DMS153 (cell line): ENCODE results near the gene SPHKAP.
A peak's percentile ranks its signal among the peaks of the same experiment; 100 is the strongest.
"Not testable (repeated sequence)": the region's sequence is repeated elsewhere in the genome, so short reads cannot be mapped to it uniquely, and the experiment has no call there.

Source experiments
- DNase-seq: peaks from one replicate; lab custom pipeline; 2025; lab: John Stamatoyannopoulos, UW

SPHKAP gene

DNA sequence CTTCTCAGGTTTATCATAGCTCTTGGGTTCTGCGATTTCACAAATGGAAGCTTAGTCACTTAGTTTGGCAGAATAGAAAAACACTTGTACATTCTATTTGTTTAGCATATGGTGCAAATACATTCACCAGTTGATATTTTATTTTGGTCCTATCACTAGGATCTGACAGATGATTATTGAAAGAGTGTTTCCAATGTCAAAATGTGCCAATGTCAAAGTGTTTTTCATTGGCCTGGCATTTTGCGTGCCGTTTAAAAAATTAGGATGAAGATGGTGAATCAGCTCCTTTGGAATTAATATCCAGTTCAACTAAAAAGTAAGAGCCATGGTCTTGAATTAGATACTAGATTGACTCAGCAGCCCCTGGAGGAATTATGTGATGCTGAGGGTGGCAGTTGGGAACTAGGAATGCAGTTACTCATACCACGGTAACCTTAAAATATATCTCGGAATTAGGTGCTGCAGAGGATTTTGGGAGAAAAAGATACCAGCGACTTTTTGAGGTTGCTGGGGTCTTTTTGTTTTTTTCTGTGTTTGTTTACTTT lies 87.0 kb downstream of the SPHKAP start:
- no peak for DNase-seq

DNA sequence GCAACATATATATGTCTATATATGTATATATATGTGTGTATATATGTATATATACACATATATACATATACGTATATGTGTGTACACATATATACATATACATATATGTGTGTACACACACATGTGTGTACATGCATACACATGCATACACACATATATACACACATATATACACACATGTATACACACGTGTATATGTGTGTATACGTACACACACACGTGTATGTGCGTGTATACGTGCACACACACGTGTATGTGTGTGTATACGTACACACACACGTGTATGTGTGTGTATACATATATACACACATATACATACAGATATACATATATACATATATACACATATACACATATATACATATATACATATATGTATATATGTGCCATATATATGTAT lies 89.4 kb downstream of the SPHKAP start:
- DNase-seq = no peak

- DNase-seq = no peak
Measured at GRCh38 chr2:228086561-228086960, 94.9 kb downstream of the SPHKAP start.

- DNase-seq = no peak
Measured at GRCh38 chr2:228084717-228085116, 96.8 kb downstream of the SPHKAP start.

DNA sequence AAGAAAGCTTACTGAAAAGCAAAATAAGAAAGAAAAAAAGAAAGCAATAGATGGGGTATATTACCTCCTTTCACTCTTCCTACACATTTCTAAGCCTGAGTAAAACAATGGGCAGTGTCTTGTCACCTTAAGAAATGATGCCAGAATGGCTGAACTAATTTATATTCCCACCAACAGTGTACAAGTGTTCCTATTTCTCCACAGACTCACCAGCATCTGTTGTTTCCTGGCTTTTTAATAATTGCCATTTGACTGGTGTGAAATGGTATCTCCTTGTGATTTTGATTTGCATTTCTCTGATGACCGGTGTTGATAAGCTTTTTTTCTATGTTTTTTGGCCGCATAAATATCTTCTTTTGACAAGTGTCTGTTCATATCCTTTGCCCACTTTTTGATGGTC lies 98.4 kb downstream of the SPHKAP start:
- DNase-seq = no peak

DNA sequence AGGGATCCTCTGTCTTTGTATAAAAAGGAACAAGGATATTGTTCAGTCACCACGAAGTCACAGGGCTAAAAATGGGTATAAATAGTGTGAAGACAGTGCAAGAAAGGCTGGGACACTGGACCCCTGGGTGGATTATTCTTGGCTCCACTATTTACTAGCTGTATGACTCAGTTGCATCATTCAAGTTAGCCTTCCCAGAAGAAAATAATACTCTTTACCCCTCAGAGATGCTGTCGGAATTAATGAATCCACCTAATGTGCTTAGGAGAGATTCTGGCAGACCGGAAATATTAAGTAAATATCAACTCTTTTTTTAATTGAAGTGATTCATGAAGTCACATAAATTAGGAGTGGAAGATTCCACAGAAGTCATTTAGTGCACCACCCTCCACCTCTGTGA lies 98.9 kb downstream of the SPHKAP start:
- DNase-seq = no peak

- no peak for DNase-seq
Measured at GRCh38 chr2:228079194-228079593, 102.3 kb downstream of the SPHKAP start.

DNA sequence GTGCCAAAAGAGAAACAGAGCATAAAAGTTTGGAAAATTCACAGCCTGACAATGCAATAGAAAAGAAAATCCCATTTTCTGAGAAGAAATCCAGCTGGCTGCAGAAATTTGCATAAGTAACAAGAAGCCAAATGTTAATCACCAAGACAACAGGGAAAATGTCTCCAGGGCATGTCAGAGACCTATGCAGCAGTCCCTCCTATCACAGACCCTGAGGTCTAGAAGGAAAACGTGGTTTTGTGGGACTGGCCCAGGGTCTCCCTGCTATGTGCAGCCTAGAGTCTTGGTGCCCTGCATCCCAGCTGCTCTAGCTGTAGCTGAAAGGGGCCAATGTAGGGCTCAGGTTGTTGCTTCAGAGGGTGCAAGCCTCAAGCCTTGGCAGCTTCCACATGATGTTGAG lies 104.8 kb downstream of the SPHKAP start:
- not testable (repeated sequence) for DNase-seq

DNA sequence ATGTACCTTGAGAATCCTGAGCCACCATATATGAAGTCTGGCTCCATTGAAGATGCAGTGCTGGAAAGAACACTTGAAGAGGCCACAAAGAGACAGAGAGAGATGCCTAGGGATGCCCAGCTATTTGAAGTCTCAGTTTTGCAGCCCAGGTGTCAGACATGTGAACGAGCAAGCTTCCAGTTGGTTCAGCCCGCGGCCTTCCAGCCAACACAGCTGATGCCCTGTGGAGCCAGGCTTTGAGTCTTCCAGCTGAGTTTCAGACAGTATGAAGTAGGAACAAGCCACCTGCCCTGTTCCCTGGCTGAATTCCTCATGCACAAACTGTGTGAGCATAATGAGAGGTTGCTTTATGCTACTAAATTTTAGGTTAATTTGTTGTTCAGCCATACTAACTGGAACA lies 108.8 kb downstream of the SPHKAP start:
- DNase-seq = no peak

GRCh38 chr2:228067309-228067708 lies 114.2 kb downstream of the SPHKAP start:
- no peak for DNase-seq

DNA sequence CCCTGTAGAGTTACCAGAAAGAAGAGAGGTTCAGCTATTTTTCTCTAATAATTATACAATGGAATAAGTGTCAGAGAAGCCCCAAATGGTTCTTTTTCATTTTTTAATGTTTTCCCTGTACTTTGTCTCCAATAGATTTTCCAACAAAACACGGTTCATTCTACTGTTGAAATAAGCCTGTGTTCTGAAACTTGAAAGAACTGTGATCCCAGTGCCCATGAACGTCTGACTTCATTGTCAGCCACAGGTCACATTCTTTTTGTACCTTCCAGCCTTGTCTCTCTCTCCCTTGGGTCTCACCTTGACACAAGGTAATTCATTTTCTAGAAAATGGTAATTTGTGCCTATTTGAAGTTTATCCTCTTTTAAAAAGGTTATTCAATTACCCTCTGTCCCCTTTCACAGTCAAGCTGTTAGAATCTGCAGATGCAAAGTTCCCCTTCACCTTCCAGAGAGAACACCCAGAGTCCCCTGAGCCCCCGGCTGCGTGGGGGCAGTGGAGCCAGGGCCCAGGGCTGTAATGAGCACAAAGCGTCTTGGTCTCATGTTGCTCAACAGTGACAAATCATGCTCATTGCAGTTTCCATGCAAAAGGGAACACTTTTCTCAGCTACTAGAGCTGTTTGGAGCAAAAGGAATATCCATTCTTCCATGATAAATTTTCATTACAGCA lies 115.2 kb downstream of the SPHKAP start:
- DNase-seq = no peak

DNA sequence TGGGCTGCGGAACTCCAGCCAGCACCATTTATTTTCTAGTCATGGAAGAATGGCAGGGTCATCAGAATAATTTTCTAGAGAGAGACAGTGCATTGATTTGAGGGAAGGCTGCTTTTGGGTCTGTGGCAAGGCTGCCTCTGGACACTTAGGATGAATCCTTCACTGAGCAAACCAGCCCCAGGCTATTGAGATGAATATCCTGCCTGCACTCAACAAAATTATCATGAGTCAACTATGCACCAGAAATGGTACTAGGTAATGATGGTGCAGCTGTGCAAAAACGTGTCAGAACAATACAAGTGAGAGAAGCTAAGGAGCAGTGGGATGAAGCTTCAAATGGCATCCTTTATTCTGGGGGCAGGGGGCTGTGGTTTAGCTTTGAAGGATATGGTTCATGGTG lies 115.8 kb downstream of the SPHKAP start:
- DNase-seq = no peak

DNA sequence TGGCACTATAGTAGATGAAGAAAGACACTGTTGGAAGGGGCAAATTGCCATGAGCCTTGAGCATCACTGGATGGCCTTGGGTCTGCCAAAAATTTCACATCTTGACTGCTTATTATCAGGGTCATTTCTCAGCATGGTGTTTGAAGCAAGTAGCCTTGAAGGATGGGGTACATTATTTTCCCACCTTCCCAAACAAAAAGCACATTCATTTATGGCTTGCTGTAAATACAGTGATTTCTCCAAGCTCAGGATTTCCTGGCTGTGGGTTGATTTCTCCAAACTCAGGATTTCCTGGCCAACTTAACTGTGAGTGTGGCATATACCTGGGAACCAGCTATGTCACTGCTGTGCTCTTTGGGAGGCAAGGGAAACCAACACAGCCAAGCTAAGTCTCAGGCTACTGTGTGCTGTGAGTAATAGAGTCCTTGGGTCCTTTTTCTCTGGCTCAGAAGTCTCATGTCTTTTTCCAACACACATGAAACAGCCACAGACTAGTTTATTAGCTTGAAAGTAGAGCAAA lies 116.6 kb downstream of the SPHKAP start:
- no peak for DNase-seq

GRCh38 chr2:228064024-228064423 lies 117.5 kb downstream of the SPHKAP start:
- no peak for DNase-seq

- DNase-seq = no peak
Measured at GRCh38 chr2:228063558-228063957, 117.9 kb downstream of the SPHKAP start.

GRCh38 chr2:228059735-228060134 lies 121.8 kb downstream of the SPHKAP start:
- DNase-seq = no peak

DNA sequence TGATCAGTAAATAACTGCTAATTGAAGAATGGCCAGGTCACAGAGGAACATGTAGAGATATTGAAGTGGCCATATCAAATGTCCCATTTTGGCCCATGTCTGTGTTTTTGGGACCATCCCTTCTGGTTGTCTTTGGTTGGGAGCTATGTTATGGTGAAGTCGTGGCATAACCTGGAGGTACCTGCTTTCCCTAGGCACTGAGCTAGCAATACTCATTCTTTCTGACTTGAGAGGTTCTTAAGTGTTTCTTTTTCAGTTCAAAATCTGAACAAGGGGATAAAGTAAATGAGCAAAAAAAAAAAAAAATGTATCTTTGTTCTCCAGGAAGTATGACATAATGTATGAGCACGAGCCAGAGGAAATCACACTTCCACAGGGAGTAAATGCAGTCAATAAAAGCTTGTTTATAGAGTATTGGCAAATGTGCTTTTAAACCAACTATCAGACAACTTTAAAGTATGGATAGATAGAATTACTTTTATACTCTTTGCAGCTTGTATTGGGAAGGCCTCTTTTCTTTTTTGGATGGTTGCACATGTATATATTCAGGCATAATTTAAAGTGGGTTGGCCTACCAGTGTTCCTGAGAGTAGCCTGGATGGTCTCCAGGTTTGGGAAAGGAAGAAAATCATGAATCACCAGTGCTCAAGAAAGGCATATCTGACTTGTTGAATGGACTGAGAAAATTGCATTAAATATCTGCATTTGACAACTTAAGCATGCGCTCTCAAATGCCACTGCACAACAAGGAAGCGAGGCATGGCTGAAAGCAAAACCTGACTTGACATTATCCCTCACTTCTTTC lies 125.0 kb downstream of the SPHKAP start:
- DNase-seq = no peak

- peak; percentile 15 for DNase-seq
Measured at GRCh38 chr2:228048838-228049490, 132.5 kb downstream of the SPHKAP start.

- no peak for DNase-seq
Measured at GRCh38 chr2:228040995-228041394, 140.5 kb downstream of the SPHKAP start.

DNA sequence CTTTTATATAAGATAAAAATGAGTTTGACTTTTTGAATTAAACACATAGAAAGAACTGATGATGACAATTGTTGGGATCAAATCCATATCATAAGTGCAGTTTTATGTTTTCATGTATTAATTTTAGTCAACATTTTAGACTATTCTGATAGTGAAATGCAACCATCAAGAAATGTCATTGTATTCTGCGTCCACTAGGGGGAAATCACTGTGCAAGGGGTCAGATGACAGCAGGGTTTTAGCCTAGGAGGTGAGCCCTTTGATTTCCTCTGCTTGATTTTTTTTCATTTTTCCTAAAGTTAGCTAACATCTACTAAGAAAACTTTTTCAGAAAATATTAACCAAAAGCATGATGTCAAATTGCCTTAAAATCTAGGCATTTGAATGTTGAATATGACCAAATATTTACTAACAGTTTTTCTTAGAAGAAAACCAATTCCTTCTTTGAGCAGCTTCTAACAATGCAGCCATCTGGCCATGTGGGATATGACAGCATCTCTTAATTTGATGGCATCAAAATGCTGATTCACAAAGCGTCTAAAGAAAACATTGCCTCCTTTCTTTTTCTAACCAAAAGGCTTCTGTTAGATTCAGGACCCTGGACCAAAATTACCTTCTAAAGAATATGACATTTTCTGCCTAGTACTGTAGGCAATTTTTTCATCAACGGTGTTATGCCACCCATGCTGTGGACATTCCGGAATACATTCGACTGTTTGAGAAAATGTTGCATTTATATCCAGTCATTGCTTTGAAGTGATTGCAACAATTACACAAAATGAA lies 141.5 kb downstream of the SPHKAP start:
- no peak for DNase-seq

DNA sequence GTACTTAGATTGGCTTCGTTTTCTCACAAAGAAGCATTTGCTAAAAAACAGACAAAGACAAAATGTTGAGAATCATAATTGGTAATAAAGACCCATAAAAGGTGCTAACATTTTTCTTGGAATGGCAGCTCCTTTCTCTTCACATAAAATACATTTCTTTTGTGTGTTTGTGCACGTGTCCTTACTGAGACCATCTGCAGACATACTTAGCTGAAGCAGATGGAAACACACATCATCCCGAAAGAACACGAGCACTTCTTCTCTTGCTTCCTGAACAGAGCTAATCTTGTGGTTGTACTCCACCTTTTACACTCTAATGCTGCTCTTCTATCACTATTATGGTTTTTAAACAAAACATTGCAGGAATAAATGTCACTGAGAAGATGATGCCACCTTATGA lies 142.5 kb downstream of the SPHKAP start:
- DNase-seq = no peak

DNA sequence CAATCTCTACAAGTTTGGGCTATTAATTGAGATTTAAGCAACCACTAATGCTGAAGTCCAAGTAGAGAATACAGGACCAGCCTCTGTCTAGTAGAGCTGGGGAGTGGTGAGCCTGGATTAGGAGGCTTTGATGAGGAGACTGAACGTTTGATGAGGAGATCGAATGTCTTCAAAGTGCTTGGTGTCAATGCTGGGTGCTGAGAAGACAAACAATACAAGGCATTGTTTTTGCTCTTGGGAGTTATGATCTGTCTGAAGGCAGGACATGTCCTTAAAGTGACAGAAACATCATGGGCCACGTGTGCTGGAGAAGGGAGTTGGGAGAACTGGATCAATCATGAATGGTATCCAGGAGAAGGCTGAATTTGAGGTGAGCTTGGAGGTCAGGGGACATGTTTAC lies 143.6 kb downstream of the SPHKAP start:
- DNase-seq = no peak
